GM18526 (cell line): Measurements from ENCODE around the gene PRR18.
A peak's percentile ranks its signal among the peaks of the same experiment; 100 is the strongest.

Experiments
- POLR2A ChIP-seq: IDR thresholded peaks from 3 replicates; pipeline ENCODE4 v1.6.1; 2011; ENCODE audit not compliant: insufficient read length; ENCODE audit errors: extremely low read depth

PRR18 gene

GRCh38 chr6:166308033-166308768 is at the start of gene PRR18:
TSS of gene PRR18 (minus strand) at chr6:166308392. CDS start at chr6:166308142, 250 bp downstream.
- TF ChIP-seq POLR2A = no peak

GRCh38 chr6:166355552-166355951 is 47.4 kb upstream of the PRR18 start:
- no peak for TF ChIP-seq POLR2A

- no peak for TF ChIP-seq POLR2A
Measured at GRCh38 chr6:166354965-166355364, 46.8 kb upstream of the PRR18 start.

- TF ChIP-seq POLR2A = no peak
Measured at GRCh38 chr6:166354143-166354542, 46.0 kb upstream of the PRR18 start.

- TF ChIP-seq POLR2A = no peak
Measured at GRCh38 chr6:166353507-166353906, 45.3 kb upstream of the PRR18 start.

- no peak for TF ChIP-seq POLR2A
Measured at GRCh38 chr6:166352923-166353322, 44.7 kb upstream of the PRR18 start.

GRCh38 chr6:166351715-166352285 is 43.6 kb upstream of the PRR18 start:
- peak; percentile 17 for TF ChIP-seq POLR2A

- TF ChIP-seq POLR2A = no peak
Measured at GRCh38 chr6:166348305-166348949, 40.2 kb upstream of the PRR18 start.

GRCh38 chr6:166346965-166347364 is 38.8 kb upstream of the PRR18 start:
- TF ChIP-seq POLR2A = no peak

- TF ChIP-seq POLR2A = no peak
Measured at GRCh38 chr6:166346449-166346848, 38.3 kb upstream of the PRR18 start.

- no peak for TF ChIP-seq POLR2A
Measured at GRCh38 chr6:166344240-166344639, 36.0 kb upstream of the PRR18 start.

GRCh38 chr6:166343150-166343487 is 34.9 kb upstream of the PRR18 start:
- no peak for TF ChIP-seq POLR2A

GRCh38 chr6:166342349-166343149 is 34.4 kb upstream of the PRR18 start, which contains the start of gene SFT2D1:
TSS of gene SFT2D1 (minus strand) at chr6:166342545. CDS start at chr6:166342481, 64 bp downstream.
- TF ChIP-seq POLR2A = peak; percentile 98

GRCh38 chr6:166341977-166342348 is 33.8 kb upstream of the PRR18 start:
- TF ChIP-seq POLR2A = no peak

GRCh38 chr6:166341464-166341863 is 33.3 kb upstream of the PRR18 start:
- TF ChIP-seq POLR2A = no peak

GRCh38 chr6:166338854-166339253 is 30.7 kb upstream of the PRR18 start:
- TF ChIP-seq POLR2A = no peak

- TF ChIP-seq POLR2A = no peak
Measured at GRCh38 chr6:166336847-166337246, 28.7 kb upstream of the PRR18 start.
